ENCODE results near the gene DAPK1.

DNA sequence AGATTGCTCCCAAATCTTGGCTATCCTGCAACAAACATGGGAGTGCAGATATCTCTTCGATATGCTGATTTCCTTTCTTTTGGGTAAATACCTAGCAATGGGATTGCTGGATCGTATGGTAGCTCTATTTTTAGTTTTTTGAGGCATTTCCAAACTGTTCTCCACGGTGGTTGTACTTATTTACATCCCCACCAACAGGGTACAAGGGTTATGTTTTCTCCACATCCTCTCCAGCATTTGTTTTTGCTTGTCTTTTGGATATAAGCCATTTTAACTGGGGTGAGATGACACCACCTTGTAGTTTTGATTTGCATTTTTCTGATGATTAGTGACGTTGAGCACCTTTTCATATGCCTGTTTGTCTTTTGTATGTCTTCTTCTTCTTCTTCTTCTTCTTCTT, 248.5 kb downstream of the DAPK1 start:
- TF ChIP-seq, protein P1, sequence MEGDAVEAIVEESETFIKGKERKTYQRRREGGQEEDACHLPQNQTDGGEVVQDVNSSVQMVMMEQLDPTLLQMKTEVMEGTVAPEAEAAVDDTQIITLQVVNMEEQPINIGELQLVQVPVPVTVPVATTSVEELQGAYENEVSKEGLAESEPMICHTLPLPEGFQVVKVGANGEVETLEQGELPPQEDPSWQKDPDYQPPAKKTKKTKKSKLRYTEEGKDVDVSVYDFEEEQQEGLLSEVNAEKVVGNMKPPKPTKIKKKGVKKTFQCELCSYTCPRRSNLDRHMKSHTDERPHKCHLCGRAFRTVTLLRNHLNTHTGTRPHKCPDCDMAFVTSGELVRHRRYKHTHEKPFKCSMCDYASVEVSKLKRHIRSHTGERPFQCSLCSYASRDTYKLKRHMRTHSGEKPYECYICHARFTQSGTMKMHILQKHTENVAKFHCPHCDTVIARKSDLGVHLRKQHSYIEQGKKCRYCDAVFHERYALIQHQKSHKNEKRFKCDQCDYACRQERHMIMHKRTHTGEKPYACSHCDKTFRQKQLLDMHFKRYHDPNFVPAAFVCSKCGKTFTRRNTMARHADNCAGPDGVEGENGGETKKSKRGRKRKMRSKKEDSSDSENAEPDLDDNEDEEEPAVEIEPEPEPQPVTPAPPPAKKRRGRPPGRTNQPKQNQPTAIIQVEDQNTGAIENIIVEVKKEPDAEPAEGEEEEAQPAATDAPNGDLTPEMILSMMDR (IDR thresholded peaks at IDR 0.05 in 2 of 3, conservative IDR thresholded peaks at IDR 0.05 in 1 of 3; ENCODE audit: control insufficient read depth in 2 of 3, extremely low read depth in 1 of 3, insufficient read depth in 1 of 3, low read depth in 3 of 3, low read length in 3 of 3), result no peak
- TF ChIP-seq SRF (IDR thresholded peaks at IDR 0.05; ENCODE audit: low read depth in 2 of 2, low read length in 2 of 2) (no peak), POLR2A (IDR thresholded peaks at IDR 0.05; ENCODE audit: low read depth, low read length) (no peak), EGR1 (IDR thresholded peaks at IDR 0.05; ENCODE audit: borderline replicate concordance in 1 of 2, low read depth in 2 of 2, low read length in 2 of 2) (no peak), SMC3 (IDR thresholded peaks at IDR 0.05; ENCODE audit: borderline replicate concordance, low read length) (no peak), CBX5 (IDR thresholded peaks at IDR 0.05; ENCODE audit: low read depth) (no peak)
